Measurements from ENCODE around the gene PTGES3.

PTGES3 gene

DNA sequence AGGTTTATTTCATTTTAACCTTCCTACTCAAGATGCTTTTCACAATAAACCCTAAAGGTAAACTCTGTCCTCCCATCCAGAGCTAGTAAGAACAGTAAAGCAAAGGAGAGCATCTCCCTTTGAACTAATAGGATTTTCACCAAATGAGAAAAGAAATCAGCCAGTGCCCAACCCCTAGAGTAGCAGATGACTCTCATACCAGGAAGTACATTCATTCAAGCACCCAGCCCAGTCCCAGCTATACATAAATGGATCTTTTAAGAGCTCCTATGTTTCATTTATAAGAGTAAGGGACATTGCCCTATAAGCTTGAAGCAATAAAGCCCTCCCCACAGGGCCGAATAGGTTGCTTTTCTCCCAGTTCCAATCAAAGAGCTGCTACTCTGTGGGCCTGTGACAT is 65.5 kb downstream of the PTGES3 start:
- DNase-seq: no peak

GRCh38 chr12:56616925-56617324 is 71.2 kb downstream of the PTGES3 start:
- no peak for DNase-seq

GRCh38 chr12:56616244-56616643 is 71.8 kb downstream of the PTGES3 start:
- no peak for DNase-seq

GRCh38 chr12:56614627-56615026 is 73.5 kb downstream of the PTGES3 start:
- DNase-seq: no peak
